Nephron progenitor cell (in vitro differentiated cells): ENCODE measurements around the gene HPS1.
A peak's percentile ranks its signal among the peaks of the same experiment; 100 is the strongest.

Experiments used
- DNase-seq: peaks from one replicate; pipeline ENCODE4 v3.0.0; 2021
- H3K27ac Mint-ChIP-seq: 2 replicates; pipeline ENCODE4 v1.8.0; 2021; ENCODE audit warnings: mild to moderate bottlenecking, moderate library complexity, mixed read lengths
- H3K27me3 Mint-ChIP-seq: 2 replicates; pipeline ENCODE4 v1.8.0; 2021; ENCODE audit warnings: mild to moderate bottlenecking, low read depth, mixed read lengths; ENCODE audit not compliant: poor library complexity
- H3K36me3 Mint-ChIP-seq: 2 replicates; pipeline ENCODE4 v1.8.0; 2021; ENCODE audit warnings: low read depth, mixed read lengths
- H3K4me1 Mint-ChIP-seq: 2 replicates; pipeline ENCODE4 v1.8.0; 2021; ENCODE audit warnings: mixed read lengths
- H3K4me3 Mint-ChIP-seq: 2 replicates; pipeline ENCODE4 v1.8.0; 2021; ENCODE audit warnings: mild to moderate bottlenecking, moderate library complexity, mixed read lengths
- H3K9me3 Mint-ChIP-seq: 2 replicates; pipeline ENCODE4 v1.8.0; 2021; ENCODE audit warnings: mild to moderate bottlenecking, moderate library complexity, mixed read lengths
- CTCF ChIP-seq: fragments of 200-600 bp; sonication (generic); IDR thresholded peaks from 2 replicates; pipeline ENCODE4 v1.5.0; 2021; ENCODE audit warnings: antibody characterized with exemption

Gene HPS1

GRCh38 chr10:98415731-98416119, 31.0 kb downstream of the HPS1 start:
- peaks cover 48% of the 10 kb centered on the region for H3K4me1 Mint-ChIP-seq

GRCh38 chr10:98414932-98415730, 31.6 kb downstream of the HPS1 start, which contains the start of gene PYROXD2:
PYROXD2 (minus strand) TSS chr10:98415182; CDS start chr10:98415135, 47 bp downstream.
- Mint-ChIP-seq H3K27me3 (peaks cover 7% of the 10 kb centered on the region), H3K9me3 (no peaks in the 10 kb centered on the region)

More at GRCh38 chr10:98415731-98416119, 31.0 kb downstream of the HPS1 start:
- no peak for DNase-seq
- H3K27ac Mint-ChIP-seq, result peak overlapping the region; percentile 61
- no peak for TF ChIP-seq CTCF
- peaks cover 5% of the 10 kb centered on the region for H3K36me3 Mint-ChIP-seq
- H3K9me3 Mint-ChIP-seq, result no peaks in the 10 kb centered on the region
- peaks cover 7% of the 10 kb centered on the region for H3K27me3 Mint-ChIP-seq
- H3K4me3 Mint-ChIP-seq, result no peak overlapping the region

DNA sequence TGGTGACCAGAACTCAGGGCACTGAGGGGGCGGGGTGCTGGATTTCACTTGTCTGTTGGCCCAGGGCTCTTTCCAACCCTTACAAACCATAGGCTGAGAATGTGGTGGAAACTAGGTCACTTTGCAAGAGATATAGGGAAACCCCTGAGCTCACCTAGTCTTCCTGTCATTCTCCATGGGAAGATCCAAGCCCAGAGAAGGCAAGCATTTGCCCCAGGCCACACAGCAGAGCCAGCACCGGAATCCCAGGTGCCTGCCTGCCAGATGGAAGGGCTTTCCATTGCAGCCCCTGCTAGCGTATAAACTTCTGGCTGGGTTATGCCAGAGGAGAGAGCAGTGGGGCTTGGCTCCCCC, 32.2 kb downstream of the HPS1 start:
- Mint-ChIP-seq H3K27ac (no peak overlapping the region), H3K36me3 (peaks cover 5% of the 10 kb centered on the region), H3K27me3 (peaks cover 7% of the 10 kb centered on the region), H3K9me3 (no peaks in the 10 kb centered on the region), H3K4me1 (peaks cover 42% of the 10 kb centered on the region), H3K4me3 (peak overlapping the region; percentile 85)
- TF ChIP-seq CTCF, result no peak
- no peak for DNase-seq

More at GRCh38 chr10:98414932-98415730, 31.6 kb downstream of the HPS1 start, which contains the start of gene PYROXD2:
- no peak for TF ChIP-seq CTCF
- Mint-ChIP-seq H3K36me3 (peaks cover 5% of the 10 kb centered on the region), H3K4me3 (peak within 1 kb of the TSS; percentile 85), H3K4me1 (peaks cover 47% of the 10 kb centered on the region), H3K27ac (peak within 1 kb of the TSS; percentile 90)
- DNase-seq, result peak; percentile 63

- Mint-ChIP-seq H3K4me3 (no peak overlapping the region), H3K36me3 (peaks cover 5% of the 10 kb centered on the region), H3K27me3 (peaks cover 5% of the 10 kb centered on the region), H3K4me1 (peaks cover 43% of the 10 kb centered on the region), H3K9me3 (no peaks in the 10 kb centered on the region), H3K27ac (no peak overlapping the region)
- TF ChIP-seq CTCF, result no peak
- no peak for DNase-seq
Observed at GRCh38 chr10:98411768-98412167, 35.0 kb downstream of the HPS1 start.

DNA sequence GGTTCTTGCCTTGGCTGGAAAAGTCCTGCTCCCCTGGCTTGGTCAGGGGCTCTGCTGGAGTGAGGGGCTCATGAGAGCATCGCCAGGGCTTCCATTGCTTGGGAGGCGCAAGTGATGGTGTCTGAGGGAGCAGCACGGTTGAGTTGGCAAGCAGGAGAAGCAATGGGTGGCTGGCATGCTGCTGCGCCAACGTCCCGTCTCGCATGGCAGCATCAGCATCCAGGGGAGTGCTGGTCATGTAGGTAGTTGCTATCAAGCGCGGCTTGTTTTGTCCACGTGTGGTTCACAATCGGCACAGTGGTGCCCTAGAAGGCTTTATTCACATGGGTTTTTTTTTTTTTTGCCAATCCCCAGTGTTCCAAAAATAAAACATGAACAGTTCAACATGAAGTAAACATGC, 35.6 kb downstream of the HPS1 start:
- no peak for TF ChIP-seq CTCF
- peaks cover 3% of the 10 kb centered on the region for H3K27me3 Mint-ChIP-seq
- no peak for DNase-seq
- H3K36me3 Mint-ChIP-seq, result peaks cover 4% of the 10 kb centered on the region
- peaks cover 45% of the 10 kb centered on the region for H3K4me1 Mint-ChIP-seq
- no peaks in the 10 kb centered on the region for H3K9me3 Mint-ChIP-seq
- no peak overlapping the region for H3K4me3 Mint-ChIP-seq
- no peak overlapping the region for H3K27ac Mint-ChIP-seq

DNA sequence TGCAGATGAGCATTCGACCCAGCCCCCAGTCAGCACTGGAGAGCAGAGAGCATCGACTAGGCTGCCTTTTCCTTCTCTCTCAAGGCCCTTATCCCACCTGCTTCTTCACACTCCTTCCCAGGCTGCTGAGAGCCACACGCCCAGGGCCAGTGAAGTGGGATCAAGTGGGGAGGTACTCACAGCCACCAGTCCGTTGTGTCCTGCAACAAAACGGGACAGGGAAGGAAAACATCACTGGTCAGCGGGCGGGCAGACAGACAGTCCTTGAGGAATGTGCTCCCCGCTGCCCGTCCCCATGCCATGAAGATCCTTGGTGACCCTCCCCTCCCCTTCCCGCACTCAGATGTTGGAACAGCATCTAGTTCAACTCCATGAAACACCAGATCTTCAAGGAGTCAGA, 36.0 kb downstream of the HPS1 start:
- Mint-ChIP-seq H3K27me3 (peaks cover 3% of the 10 kb centered on the region), H3K4me3 (no peak overlapping the region), H3K4me1 (peaks cover 45% of the 10 kb centered on the region)

More for the DNA sequence above, 36.0 kb downstream of the HPS1 start:
- Mint-ChIP-seq H3K9me3 (no peaks in the 10 kb centered on the region), H3K27ac (no peak overlapping the region), H3K36me3 (peaks cover 4% of the 10 kb centered on the region)
- DNase-seq, result no peak
- TF ChIP-seq CTCF, result no peak
